ENCODE data around the gene SPPL3.

The SPPL3 gene

DNA sequence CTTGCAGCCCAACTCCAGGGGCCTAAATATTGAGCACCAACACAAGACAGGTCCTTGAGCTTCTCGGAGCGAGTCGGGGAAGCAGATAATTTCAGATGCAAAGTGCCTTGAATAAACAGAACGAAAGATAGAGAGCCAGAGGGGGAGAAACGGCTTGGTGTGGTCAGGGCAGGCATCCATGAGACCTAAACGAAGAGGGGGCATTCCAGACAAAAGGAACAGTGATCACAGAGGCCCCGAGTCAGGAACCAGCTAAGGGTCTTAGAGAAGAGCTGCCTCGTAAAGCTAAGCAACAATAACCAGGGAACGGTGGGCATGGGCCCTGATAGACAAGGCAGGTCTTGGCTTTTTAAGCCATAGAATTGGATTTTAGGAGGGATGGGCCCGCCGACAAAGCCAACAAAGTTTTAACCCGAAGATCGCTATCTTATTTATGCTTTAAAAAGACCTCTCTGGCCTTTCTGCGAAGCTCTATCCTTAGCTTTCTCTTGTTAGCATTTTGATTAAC lies 179.0 kb downstream of the SPPL3 start:
- no peak for DNase-seq (ENCODE audit: low read depth, low spot score)

DNA sequence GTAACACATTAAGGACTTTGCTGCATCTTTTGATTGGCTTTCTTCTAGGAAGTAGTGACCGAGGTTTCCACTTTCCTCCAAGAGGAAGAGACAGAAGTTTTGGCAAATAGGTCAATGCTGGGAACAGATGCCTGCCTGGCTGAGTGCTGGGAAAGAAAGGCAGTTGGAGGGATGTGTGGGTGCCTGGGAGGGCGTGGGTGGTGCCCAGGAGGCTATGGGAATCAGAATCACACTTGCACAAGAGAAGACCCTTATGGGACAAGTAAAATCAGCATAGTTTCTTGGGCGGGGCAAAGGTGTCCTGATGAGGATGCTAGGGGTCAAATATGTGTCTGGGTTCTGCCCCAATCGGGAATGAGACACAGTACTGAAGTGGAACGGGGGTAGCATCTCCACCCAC lies 179.4 kb downstream of the SPPL3 start:
- DNase-seq (ENCODE audit: low read depth, low spot score): no peak

DNA sequence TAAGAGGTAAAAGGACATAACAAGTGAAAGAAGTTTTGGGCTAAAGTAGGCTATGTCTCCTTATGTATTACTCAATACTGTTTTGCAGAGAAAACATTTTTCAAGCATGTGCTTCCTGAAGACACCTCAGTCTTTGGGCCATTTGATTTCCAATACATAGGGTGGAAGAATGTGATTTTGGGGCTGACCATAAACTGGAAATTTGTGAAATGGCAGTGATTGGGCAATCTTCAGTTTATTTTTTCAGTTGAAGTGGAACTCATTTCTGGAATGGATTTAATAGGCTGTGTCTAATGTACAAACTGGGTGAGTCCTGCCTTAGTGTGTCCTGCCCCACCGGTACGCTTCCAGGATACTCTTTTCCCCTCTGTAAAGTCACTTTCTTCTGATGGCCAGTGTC lies 181.4 kb downstream of the SPPL3 start:
- no peak for DNase-seq (ENCODE audit: low read depth, low spot score)

DNA sequence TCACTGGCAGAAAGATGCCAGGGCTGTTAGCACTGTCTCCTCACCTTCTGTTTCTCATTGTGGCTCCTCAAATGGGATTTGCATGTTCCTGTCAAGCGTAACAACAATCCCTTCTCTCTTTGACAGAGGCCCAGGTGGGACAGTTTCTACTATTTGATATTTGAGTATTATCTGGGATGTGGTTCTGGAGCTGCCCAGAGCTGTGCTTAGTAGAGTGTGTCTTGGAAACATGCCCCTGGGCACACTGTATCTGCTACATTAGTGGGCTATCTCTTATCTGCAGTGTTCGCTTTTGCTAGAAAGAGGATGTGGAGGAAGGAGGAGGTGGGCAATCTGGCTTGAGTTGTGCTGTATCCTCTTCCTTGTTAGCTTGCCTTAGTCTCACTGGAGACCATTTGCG lies 182.3 kb downstream of the SPPL3 start:
- DNase-seq (ENCODE audit: low read depth, low spot score): no peak

DNA sequence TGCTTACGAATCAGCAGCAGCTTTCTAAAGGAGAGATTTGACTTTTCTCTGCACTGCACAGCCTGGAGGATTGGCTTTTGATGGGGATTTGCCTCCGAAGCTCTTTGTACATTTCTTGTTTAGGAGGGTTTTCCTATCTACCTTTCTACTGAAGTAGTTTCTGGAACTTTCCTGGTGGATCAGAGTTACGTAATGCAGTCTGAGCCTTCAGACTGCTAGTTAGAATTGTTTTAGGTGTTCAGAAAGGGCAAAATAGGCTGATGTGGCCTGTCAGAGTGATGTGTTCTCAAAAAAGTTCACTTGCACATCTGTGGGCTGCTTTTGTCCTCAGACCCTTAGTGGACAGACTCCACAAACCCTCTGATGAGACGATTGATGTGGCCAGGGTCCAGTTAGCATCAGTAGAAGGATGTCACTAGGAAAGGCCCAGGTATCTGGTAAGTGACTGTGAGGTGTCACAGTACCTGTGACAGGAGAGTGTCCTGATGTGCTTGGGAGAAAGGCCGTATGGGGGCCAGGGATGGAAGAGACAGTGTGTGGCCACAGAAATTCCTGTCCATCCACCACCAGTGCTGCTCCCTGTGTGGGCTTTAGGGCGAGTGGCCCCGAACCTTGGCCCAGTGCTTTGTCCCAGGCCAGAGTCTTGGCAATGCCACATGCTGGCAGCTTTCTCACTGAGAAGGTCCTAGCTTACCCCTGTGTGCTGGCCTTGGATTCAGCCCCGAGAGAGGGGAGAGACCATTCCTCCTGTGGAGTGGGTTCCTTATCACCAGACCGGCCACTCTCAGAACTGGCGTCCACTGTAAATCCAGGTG lies 183.0 kb downstream of the SPPL3 start:
- DNase-seq (ENCODE audit: low read depth, low spot score): no peak

DNA sequence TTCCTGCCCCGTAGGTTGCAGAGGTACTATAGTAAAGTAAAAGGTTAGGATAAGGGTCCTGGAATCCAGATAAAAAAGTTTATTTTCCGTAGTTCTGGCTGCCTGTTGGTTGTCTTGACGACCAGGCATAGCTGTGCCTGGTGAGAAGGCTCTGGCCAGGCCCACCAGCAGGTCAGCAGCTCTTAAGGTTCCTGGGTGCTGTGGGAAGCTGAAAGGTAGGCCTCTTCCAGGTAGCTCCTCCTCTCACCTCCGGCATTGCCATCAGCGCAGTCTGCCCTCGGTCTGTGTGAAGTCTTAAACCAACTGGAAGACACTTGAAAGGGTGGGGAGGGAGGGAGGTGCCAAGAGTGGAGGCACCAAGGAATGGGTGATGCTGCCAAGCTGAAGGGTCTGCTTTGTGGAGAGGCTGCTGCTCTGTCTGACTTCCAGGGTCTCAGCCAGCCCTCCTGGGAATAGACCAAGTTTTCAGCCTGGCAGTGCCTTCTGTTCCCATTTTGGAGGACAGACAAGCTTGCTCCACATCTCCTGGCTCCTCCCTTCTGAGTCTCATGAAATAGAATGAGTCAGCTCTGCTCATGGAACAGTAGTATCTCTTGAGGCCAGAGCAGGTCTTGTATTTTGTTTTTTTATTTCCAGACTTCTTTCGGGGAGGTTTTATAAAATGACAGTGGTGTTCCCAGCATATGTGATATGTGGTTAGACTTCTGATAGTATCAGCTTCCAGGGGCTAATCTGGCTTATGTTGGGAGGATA lies 183.7 kb downstream of the SPPL3 start:
- DNase-seq (ENCODE audit: low read depth, low spot score): no peak

DNA sequence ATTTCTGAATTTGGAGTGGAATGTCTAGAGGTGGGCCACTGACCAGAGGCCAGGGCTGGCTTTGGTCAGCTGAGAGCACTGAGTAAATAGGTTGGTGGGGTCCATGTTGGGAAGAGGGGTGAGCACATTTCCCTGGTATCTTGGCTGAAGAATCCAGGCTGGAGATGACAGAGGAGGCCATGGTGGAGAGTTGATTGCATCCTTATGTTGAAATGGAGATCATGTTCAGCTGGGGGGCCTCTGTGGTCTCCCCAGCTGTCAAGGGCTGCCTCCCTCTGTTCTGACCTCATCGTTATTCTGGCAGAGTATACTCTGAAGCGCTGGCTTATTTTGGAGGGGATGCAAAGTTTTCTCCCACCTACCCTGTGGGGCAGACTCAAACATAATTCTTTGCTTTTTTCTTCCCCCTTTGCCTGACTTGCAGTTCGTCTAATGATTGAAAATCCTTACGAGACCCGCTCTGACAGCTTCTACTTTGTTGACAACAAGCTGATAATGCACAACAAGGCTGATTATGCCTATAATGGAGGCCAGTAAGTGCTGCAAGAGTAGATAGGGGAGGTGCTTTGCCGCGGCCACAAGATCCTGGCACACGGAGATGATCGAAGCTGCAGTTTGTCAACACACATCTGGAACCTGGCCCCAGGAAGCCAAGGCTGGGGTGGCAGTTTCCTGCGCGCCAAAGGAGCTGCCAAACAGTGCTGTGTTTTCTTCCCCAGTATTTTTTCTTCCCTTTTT lies 184.5 kb downstream of the SPPL3 start:
- no peak for DNase-seq (ENCODE audit: low read depth, low spot score)

DNA sequence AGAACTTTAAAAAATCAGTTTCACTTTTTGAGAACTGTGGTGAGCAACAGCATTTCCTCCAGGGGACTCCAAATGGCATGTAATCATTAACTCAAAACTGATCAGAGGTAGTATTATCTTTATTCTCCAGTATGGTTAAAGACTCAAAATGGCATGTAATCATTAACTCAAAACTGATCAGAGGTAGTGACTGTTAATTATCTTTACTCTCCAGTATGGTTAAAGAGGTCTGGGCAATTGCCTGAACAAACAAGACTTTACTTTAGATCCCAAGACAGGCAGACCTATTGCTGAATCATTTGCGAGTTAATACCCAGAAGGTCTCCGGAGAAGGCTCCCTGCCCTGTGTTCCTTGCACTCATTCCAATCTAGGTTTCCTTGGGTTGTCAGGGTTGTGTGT lies 185.1 kb downstream of the SPPL3 start:
- DNase-seq (ENCODE audit: low read depth, low spot score): no peak

DNA sequence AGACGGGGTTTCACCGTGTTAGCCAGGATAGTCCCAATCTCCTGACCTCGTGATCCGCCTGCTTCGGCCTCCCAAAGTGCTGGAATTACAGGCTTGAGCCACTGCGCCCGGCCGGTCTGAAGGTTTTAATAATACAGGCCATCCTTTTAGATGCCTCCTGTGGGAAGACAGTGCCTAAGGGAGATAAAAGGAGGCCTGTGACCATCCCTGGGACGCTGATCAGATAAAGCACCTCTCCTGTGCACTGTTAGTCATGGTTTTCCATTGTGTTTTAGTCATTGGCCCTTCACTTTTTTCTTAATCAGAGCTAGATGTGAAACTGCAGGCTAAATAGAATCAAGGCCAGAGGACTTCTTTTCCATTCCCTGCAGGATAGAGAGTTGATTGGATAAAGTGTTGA lies 186.1 kb downstream of the SPPL3 start:
- DNase-seq (ENCODE audit: low read depth, low spot score): no peak

DNA sequence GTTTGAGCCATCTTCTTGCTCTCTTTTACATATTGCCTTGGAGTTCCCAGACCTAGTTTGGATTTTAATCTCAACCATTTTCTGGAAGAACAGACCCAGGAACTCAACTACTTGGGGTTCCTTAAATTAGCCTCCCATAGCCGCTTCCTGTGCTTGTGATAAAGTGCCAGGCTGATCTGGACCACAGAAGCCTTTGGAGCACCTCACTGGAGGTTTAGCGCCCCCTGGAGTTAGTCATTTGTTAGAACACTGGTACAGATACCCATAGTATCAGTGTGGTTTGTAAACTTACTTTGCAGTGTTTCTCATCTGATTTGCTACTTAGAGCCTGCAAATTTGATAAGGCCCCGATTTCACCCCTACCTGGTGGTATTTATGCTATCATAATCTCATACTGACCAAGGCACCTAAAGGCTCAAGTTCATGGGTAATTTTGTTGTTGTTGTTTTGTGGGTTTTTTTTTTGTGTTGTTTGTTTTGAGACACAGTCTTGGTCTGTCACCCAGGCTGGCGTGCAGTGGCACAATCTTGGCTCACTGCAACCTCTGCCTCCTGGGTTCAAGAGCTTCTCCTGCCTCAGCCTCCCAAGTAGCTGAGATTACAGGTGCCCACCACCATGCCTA lies 190.2 kb downstream of the SPPL3 start:
- DNase-seq (ENCODE audit: low read depth, low spot score): peak; percentile 54

DNA sequence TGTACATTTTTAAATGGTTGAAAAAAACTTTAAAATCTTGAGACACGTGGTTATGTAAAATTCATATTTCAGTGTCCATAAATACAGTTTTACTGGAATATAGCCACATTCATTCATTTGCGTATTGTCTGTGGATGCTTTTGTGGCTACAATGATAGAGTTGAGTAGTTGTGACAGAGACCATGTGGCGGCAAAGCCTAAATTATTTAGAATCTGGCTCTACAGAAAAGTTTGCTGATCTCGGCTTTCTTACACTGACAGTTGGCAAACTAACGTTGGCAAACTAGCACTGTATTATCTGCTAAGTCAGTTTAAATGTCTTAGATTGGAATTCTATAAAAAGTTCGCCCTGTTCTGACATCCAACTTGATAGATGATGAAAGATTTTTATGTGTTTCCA lies 191.5 kb downstream of the SPPL3 start:
- no peak for DNase-seq (ENCODE audit: low read depth, low spot score)

All from activated naive CD8-positive, alpha-beta T cell treated with anti-CD3 and anti-CD28 coated beads, Interleukin-2, amount 50 U/mL, for 16 hours (primary cell).